AG09319 (cell line): Measurements from ENCODE around the gene MRPL49.
"Not testable (repeated sequence)": the region's sequence is repeated elsewhere in the genome, so short reads cannot be mapped to it uniquely, and the experiment has no call there.

Experiments used
- DNase-seq: peaks from one replicate; pipeline ENCODE4 v3.0.0-alpha.2; 2010; ENCODE audit warnings: low read depth; ENCODE audit errors: extremely low read depth
- CTCF ChIP-seq: IDR thresholded peaks from 2 replicates; pipeline ENCODE4 v1.5.1; 2011; ENCODE audit warnings: low read depth, mild to moderate bottlenecking, inconsistent platforms, low read length, moderate library complexity

Gene MRPL49

GRCh38 chr11:65165410-65166317 is 43.5 kb downstream of the MRPL49 start:
- no peak for TF ChIP-seq CTCF

GRCh38 chr11:65166893-65167292 is 44.8 kb downstream of the MRPL49 start:
- no peak for TF ChIP-seq CTCF
- DNase-seq = no peak

More at GRCh38 chr11:65165410-65166317, 43.5 kb downstream of the MRPL49 start:
- no peak for DNase-seq

GRCh38 chr11:65167656-65168055 is 45.5 kb downstream of the MRPL49 start:
- TF ChIP-seq CTCF = no peak
- DNase-seq = no peak

GRCh38 chr11:65169164-65169641 is 47.1 kb downstream of the MRPL49 start:
- no peak for TF ChIP-seq CTCF
- DNase-seq = no peak

- DNase-seq = no peak
- TF ChIP-seq CTCF = no peak
Observed at GRCh38 chr11:65170058-65170534, 48.0 kb downstream of the MRPL49 start, which contains the start of gene SPDYC. TSS of gene SPDYC (plus strand) at chr11:65170233. CDS start at chr11:65171358, 1,125 bp downstream.

GRCh38 chr11:65172600-65172999 is 50.5 kb downstream of the MRPL49 start:
- DNase-seq = no peak
- no peak for TF ChIP-seq CTCF

GRCh38 chr11:65174571-65175010 is 52.5 kb downstream of the MRPL49 start:
- DNase-seq = not testable (repeated sequence)
